Fibroblast of the aortic adventitia (primary cell): Measurements from ENCODE around the gene ZCCHC14. TPM values are rescaled to one million over a fixed set of nuclear protein-coding genes. Genes with fewer than 3 reads are reported as not detected.

Experiments used
- DNase-seq: peaks from one replicate; pipeline ENCODE4 v3.0.0-alpha.2; 2010; ENCODE audit warnings: low read depth
- H3K4me3 ChIP-seq: 2 replicates; pipeline ENCODE4 v1.5.1; 2011; ENCODE audit warnings: low read depth, mild to moderate bottlenecking, control low read depth, low read length, moderate library complexity
- CTCF ChIP-seq: IDR thresholded peaks from 2 replicates; pipeline ENCODE4 v1.5.1; 2011; ENCODE audit warnings: mild to moderate bottlenecking, low read length, control low read depth, inconsistent platforms; ENCODE audit not compliant: insufficient read depth
- total RNA-seq: library from RNA; depleted of rRNA; stranded (reverse); fragments of >200 nt; gene quantifications from 2 replicates; pipeline ENCODE4 v1.2.3, GENCODE V29; 2012; ENCODE audit warnings: low replicate concordance

The ZCCHC14 gene
- total RNA-seq, 1 donor, result 24.5 TPM

- no peak for DNase-seq
- H3K4me3 ChIP-seq, result no peak overlapping the region
- no peak for TF ChIP-seq CTCF
Measured at GRCh38 chr16:87439926-87440325, 52.9 kb downstream of the ZCCHC14 start.

GRCh38 chr16:87438611-87438985 is 54.2 kb downstream of the ZCCHC14 start:
- no peak for DNase-seq
- no peak overlapping the region for H3K4me3 ChIP-seq
- no peak for TF ChIP-seq CTCF

GRCh38 chr16:87437911-87438610 is 54.8 kb downstream of the ZCCHC14 start:
- no peak overlapping the region for H3K4me3 ChIP-seq
- DNase-seq, result no peak
- TF ChIP-seq CTCF, result no peak

GRCh38 chr16:87437327-87437726 is 55.5 kb downstream of the ZCCHC14 start:
- H3K4me3 ChIP-seq, result no peak overlapping the region
- no peak for TF ChIP-seq CTCF
- DNase-seq, result no peak

GRCh38 chr16:87436225-87437172 is 56.3 kb downstream of the ZCCHC14 start:
- peak overlapping the region; percentile 42 for H3K4me3 ChIP-seq
- DNase-seq, result peak; percentile 57
- no peak for TF ChIP-seq CTCF

GRCh38 chr16:87435372-87436224 is 57.2 kb downstream of the ZCCHC14 start:
- H3K4me3 ChIP-seq, result peak overlapping the region; percentile 42
- peak; percentile 82 for DNase-seq
- no peak for TF ChIP-seq CTCF
